HG02852 (cell line): ENCODE results near the gene TIMP1.
"Not testable (repeated sequence)": the region's sequence is repeated elsewhere in the genome, so short reads cannot be mapped to it uniquely, and the experiment has no call there.

Source experiments
- ATAC-seq: cut with Tn5 transposase; IDR thresholded peaks from one replicate; pipeline ENCODE4 v1.9.1; 2021; ENCODE audit warnings: mild to moderate bottlenecking, moderate library complexity; ENCODE audit not compliant: unreplicated experiment

TIMP1 gene

GRCh38 chrX:47597222-47597621 lies 15.0 kb downstream of the TIMP1 start:
- no peak for ATAC-seq

GRCh38 chrX:47603125-47603524 lies 20.9 kb downstream of the TIMP1 start:
- not testable (repeated sequence) for ATAC-seq

GRCh38 chrX:47605024-47605423 lies 22.8 kb downstream of the TIMP1 start:
- ATAC-seq, result no peak

- ATAC-seq, result no peak
These were observed 24.9 kb downstream of the TIMP1 start for GRCh38 chrX:47607091-47607490.

- ATAC-seq, result no peak
These were observed 26.0 kb downstream of the TIMP1 start for GRCh38 chrX:47608130-47608810.

- no peak for ATAC-seq
These were observed 28.3 kb downstream of the TIMP1 start for GRCh38 chrX:47610511-47610910.

- no peak for ATAC-seq
These were observed 29.3 kb downstream of the TIMP1 start for GRCh38 chrX:47611489-47611888.

GRCh38 chrX:47611926-47612325 lies 29.7 kb downstream of the TIMP1 start:
- no peak for ATAC-seq

- ATAC-seq, result no peak
These were observed 30.2 kb downstream of the TIMP1 start for GRCh38 chrX:47612418-47612817.

GRCh38 chrX:47613082-47613481 lies 30.8 kb downstream of the TIMP1 start:
- ATAC-seq, result no peak

- no peak for ATAC-seq
These were observed 32.4 kb downstream of the TIMP1 start for GRCh38 chrX:47614618-47615017.

GRCh38 chrX:47618923-47619485 lies 36.8 kb downstream of the TIMP1 start:
- no peak for ATAC-seq

GRCh38 chrX:47619486-47620302 lies 37.5 kb downstream of the TIMP1 start, which contains the start of gene SYN1:
TSS of gene SYN1 (minus strand) at chrX:47619857. CDS start at chrX:47619728, 129 bp downstream.
- no peak for ATAC-seq

- ATAC-seq, result no peak
These were observed 38.1 kb downstream of the TIMP1 start for GRCh38 chrX:47620303-47620685.

- ATAC-seq, result no peak
These were observed 39.6 kb downstream of the TIMP1 start for GRCh38 chrX:47621851-47622250.

GRCh38 chrX:47623540-47624027 lies 41.3 kb downstream of the TIMP1 start:
- no peak for ATAC-seq

- no peak for ATAC-seq
These were observed 43.1 kb downstream of the TIMP1 start for GRCh38 chrX:47625365-47625764.

- no peak for ATAC-seq
These were observed 46.7 kb downstream of the TIMP1 start for GRCh38 chrX:47628982-47629381.

GRCh38 chrX:47629419-47630200 lies 47.4 kb downstream of the TIMP1 start, which contains the start of gene CFP:
TSS of gene CFP (minus strand) at chrX:47629930. CDS start at chrX:47629844, 86 bp downstream.
- ATAC-seq, result no peak

- no peak for ATAC-seq
These were observed 49.4 kb downstream of the TIMP1 start for GRCh38 chrX:47631676-47632075.

- no peak for ATAC-seq
These were observed 50.4 kb downstream of the TIMP1 start for GRCh38 chrX:47632666-47633065.
